Measurements from ENCODE around the gene RNU6-9. TPM values are rescaled to one million over a fixed set of nuclear protein-coding genes. Genes with fewer than 3 reads are reported as not detected.

Gene RNU6-9
- total RNA-seq, 3 donors from 2014 or later (not counting 1 experiment from before 2014, with no cell fraction given), result not detected

DNA sequence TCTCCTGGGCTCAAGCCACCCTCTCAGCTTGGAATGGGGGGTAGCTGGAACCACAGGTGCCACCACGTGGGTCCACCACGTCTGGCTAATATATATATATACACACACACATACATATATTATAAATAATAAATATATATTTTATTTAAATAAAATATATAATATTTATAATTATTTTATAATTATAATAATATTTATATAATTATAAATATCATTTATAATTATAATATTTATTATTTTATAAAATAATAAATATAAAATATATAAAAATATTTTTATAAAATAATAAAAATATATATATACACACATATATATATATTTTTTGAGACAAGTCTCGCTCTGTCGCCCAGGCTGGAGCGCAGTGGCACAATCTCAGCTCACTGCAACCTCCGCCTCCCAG lies 38.7 kb upstream of the RNU6-9 start:
- peaks cover 3% of the 10 kb centered on the region for H3K4me1 ChIP-seq (ENCODE audit: control insufficient read depth, insufficient read depth, low read length)
- Mint-ChIP-seq H3K27ac (no peak overlapping the region), H3K4me1 (peaks cover 0 to 4% of the 10 kb centered on the region in 2 donors), H3K4me3 (no peak overlapping the region), H3K27me3 (ENCODE audit: low read depth in 2 of 2) (peaks cover 7 to 11% of the 10 kb centered on the region in 2 donors), H3K36me3 (no peaks in the 10 kb centered on the region), H3K9me3 (no peaks in the 10 kb centered on the region)
- WGBS (ENCODE audit: insufficient coverage), result 100% methylated on average over 4 of the region's 6 CpGs
- H3K36me3 ChIP-seq (ENCODE audit: control insufficient read depth, insufficient read depth, low read length), result no peaks in the 10 kb centered on the region
- peaks cover 6% of the 10 kb centered on the region for H3K27me3 ChIP-seq (ENCODE audit: control insufficient read depth, insufficient read depth, low read length)
- no peak for DNase-seq
- intact Hi-C loops (cut with micrococcal nuclease), result no loop called here
- TF ChIP-seq CTCF (IDR thresholded peaks at IDR 0.05), result no peak
- no peak overlapping the region for H3K27ac ChIP-seq (ENCODE audit: low read length)
- no peak overlapping the region for H3K4me3 ChIP-seq (ENCODE audit: low read length)
- no peaks in the 10 kb centered on the region for H3K9me3 ChIP-seq (ENCODE audit: control insufficient read depth, insufficient read depth, low read length)
- ATAC-seq, result no peak

DNA sequence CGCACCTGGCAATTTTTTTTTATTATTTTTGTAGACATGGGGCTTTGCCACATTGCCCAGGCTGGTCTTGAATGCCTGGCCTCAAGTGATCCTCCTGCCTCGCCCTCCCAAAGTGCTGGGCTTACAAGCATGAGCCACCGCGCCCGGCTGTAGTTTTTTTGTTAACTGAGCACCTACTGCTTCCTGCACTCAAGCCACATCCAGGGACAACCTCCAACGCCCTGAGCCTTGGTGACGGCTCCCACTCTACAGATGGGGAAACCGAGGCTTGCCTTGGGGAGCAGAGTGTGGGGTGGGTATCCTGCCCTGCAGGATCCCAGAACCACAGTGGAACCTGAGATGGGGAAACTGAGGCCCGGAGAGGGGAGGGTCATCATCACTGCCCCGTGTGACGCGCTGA lies 38.1 kb upstream of the RNU6-9 start:
- Histone ChIP-seq H3K4me3 (ENCODE audit: low read length) (no peak overlapping the region), H3K9me3 (ENCODE audit: control insufficient read depth, insufficient read depth, low read length) (no peaks in the 10 kb centered on the region), H3K27ac (ENCODE audit: low read length) (no peak overlapping the region), H3K27me3 (ENCODE audit: control insufficient read depth, insufficient read depth, low read length) (peaks cover 7% of the 10 kb centered on the region), H3K4me1 (ENCODE audit: control insufficient read depth, insufficient read depth, low read length) (peaks cover 7% of the 10 kb centered on the region), H3K36me3 (ENCODE audit: control insufficient read depth, insufficient read depth, low read length) (no peaks in the 10 kb centered on the region)
- ATAC-seq, result no peak
- intact Hi-C loops (cut with micrococcal nuclease), result no loop called here
- Mint-ChIP-seq H3K36me3 (no peaks in the 10 kb centered on the region), H3K4me3 (no peak overlapping the region), H3K9me3 (no peaks in the 10 kb centered on the region), H3K27ac (no peak overlapping the region), H3K4me1 (peaks cover 0 to 4% of the 10 kb centered on the region in 2 donors), H3K27me3 (ENCODE audit: low read depth in 2 of 2) (peaks cover 7 to 11% of the 10 kb centered on the region in 2 donors)
- DNase-seq, result no peak
- 87% methylated on average over 12 of the region's 12 CpGs for WGBS (ENCODE audit: insufficient coverage)
- TF ChIP-seq CTCF (IDR thresholded peaks at IDR 0.05), result no peak

GRCh38 chr19:855566-856120 lies 37.6 kb upstream of the RNU6-9 start:
- Histone ChIP-seq H3K36me3 (ENCODE audit: control insufficient read depth, insufficient read depth, low read length) (no peaks in the 10 kb centered on the region), H3K4me3 (ENCODE audit: low read length) (no peak overlapping the region), H3K27ac (ENCODE audit: low read length) (no peak overlapping the region), H3K27me3 (ENCODE audit: control insufficient read depth, insufficient read depth, low read length) (peaks cover 7% of the 10 kb centered on the region), H3K4me1 (ENCODE audit: control insufficient read depth, insufficient read depth, low read length) (peaks cover 9% of the 10 kb centered on the region), H3K9me3 (ENCODE audit: control insufficient read depth, insufficient read depth, low read length) (no peaks in the 10 kb centered on the region)
- Mint-ChIP-seq H3K4me3 (no peak overlapping the region), H3K4me1 (peaks cover 0 to 4% of the 10 kb centered on the region in 2 donors), H3K9me3 (no peaks in the 10 kb centered on the region), H3K27me3 (ENCODE audit: low read depth in 2 of 2) (peaks cover 7 to 11% of the 10 kb centered on the region in 2 donors), H3K27ac (no peak overlapping the region), H3K36me3 (no peaks in the 10 kb centered on the region)
- DNase-seq (no peak), ATAC-seq (no peak)
- 78% methylated on average over 40 of the region's 40 CpGs for WGBS (ENCODE audit: insufficient coverage)
- intact Hi-C loops (cut with micrococcal nuclease), result no loop called here
- no peak for TF ChIP-seq CTCF (IDR thresholded peaks at IDR 0.05)

- H3K4me3 Mint-ChIP-seq, result no peak overlapping the region
- Histone ChIP-seq H3K27ac (ENCODE audit: low read length) (no peak overlapping the region), H3K4me3 (ENCODE audit: low read length) (no peak overlapping the region), H3K36me3 (ENCODE audit: control insufficient read depth, insufficient read depth, low read length) (no peaks in the 10 kb centered on the region), H3K27me3 (ENCODE audit: control insufficient read depth, insufficient read depth, low read length) (peaks cover 7% of the 10 kb centered on the region), H3K4me1 (ENCODE audit: control insufficient read depth, insufficient read depth, low read length) (peaks cover 32% of the 10 kb centered on the region), H3K9me3 (ENCODE audit: control insufficient read depth, insufficient read depth, low read length) (no peaks in the 10 kb centered on the region)
- no peak overlapping the region for H3K27ac Mint-ChIP-seq
- no peaks in the 10 kb centered on the region for H3K36me3 Mint-ChIP-seq
- H3K27me3 Mint-ChIP-seq (ENCODE audit: low read depth in 2 of 2), result peaks cover 7 to 15% of the 10 kb centered on the region in 2 donors
- DNase-seq (no peak), ATAC-seq (no peak)
- 73% methylated on average over 7 of the region's 9 CpGs for WGBS (ENCODE audit: insufficient coverage)
- H3K9me3 Mint-ChIP-seq, result no peaks in the 10 kb centered on the region
- intact Hi-C loops (cut with micrococcal nuclease), result no loop called here
- peaks cover 8 to 15% of the 10 kb centered on the region in 2 donors for H3K4me1 Mint-ChIP-seq
- no peak for TF ChIP-seq CTCF (IDR thresholded peaks at IDR 0.05)
These were observed 35.0 kb upstream of the RNU6-9 start for GRCh38 chr19:858284-858683.

All from natural killer cell (primary cell).